Vagina (tissue), 2 donors: ENCODE data around the gene ESRP2. TPM values are rescaled to one million over a fixed set of nuclear protein-coding genes. Genes with fewer than 3 reads are reported as not detected.

Experiments used
- DNase-seq, 2 donors: peaks; one replicate each; pipeline ENCODE4 v3.0.0-alpha.2; 2017; ENCODE audit errors: extremely low spot score in 2 of 2
- H3K27ac ChIP-seq: fragments of 200-600 bp; sonication (generic); one replicate; pipeline ENCODE4 v1.5.1; 2019
- H3K27me3 ChIP-seq: fragments of 200-600 bp; sonication (generic); one replicate; pipeline ENCODE4 v1.5.1; 2019
- H3K36me3 ChIP-seq, 2 donors: fragments of 200-600 bp; sonication (generic); one replicate each; pipeline ENCODE4 v1.5.1; 2017 to 2019
- H3K4me1 ChIP-seq: fragments of 200-600 bp; sonication (generic); one replicate; pipeline ENCODE4 v1.5.1; 2019
- H3K4me3 ChIP-seq, 2 donors: fragments of 200-600 bp; sonication (generic); 1 replicate in 1 of 2; 2 replicates in 1 of 2; pipeline ENCODE4 v1.5.1; 2016 to 2019
- H3K9me3 ChIP-seq: fragments of 200-600 bp; sonication (generic); one replicate; pipeline ENCODE4 v1.5.1; 2019
- POLR2A ChIP-seq, 2 donors: fragments of 450-650 bp; IDR thresholded peaks; one replicate each; pipeline ENCODE4 v1.6.1; 2017; ENCODE audit warnings: antibody characterized with exemption in 2 of 2, mild to moderate bottlenecking in 2 of 2, moderate library complexity in 2 of 2
- POLR2AphosphoS5 ChIP-seq, 2 donors: sonication (generic); formaldehyde crosslinking; IDR thresholded peaks; one replicate each; pipeline ENCODE4 v1.9.0; 2017; ENCODE audit warnings: antibody characterized with exemption in 2 of 2, mild to moderate bottlenecking in 2 of 2, low read depth in 1 of 2; ENCODE audit not compliant: insufficient read depth in 1 of 2
- intact Hi-C: fragments of 100-400 bp; cut with DNase I; formaldehyde crosslinking; loops from one replicate; pipeline ENCODE4 v1.15.1; 2023
- total RNA-seq: library from RNA; depleted of rRNA; stranded (reverse); fragments of >200 nt; gene quantifications from one replicate; pipeline ENCODE4 v1.2.3, GENCODE V29; 2016
- TF ChIP-seq, protein P1 (sequence below), 3 experiments: fragments of 450-650 bp in 2 of 3; fragments of 200-600 bp in 1 of 3; sonication (generic) in 1 of 3; IDR thresholded peaks; one replicate each; pipeline ENCODE4 v1.5.1; 2017 to 2019; ENCODE audit warnings: antibody characterized with exemption in 3 of 3, mild to moderate bottlenecking in 2 of 3, moderate library complexity in 2 of 3

ESRP2 gene
- total RNA-seq, 1 donor from 2014 or later: 71.0 TPM

DNA sequence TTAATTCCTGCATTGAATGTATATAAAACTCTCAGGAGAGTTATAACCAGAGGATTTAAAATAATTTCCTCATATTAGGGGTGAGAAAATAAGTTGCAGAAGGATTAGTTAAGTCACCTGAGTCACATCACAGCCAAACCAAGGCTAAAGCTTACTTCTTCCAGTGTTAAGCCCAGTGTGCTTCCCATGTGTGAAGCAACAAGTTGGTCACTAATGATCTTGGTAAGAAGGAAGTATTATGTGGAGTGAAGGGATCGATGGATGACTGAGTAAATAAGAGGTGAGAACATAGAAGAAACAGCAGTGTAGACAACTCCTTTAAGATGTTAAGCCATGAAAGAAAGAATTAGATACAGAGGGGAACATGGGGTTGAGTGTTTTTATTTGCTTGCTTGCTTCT, 20.6 kb downstream of the ESRP2 start:
- Histone ChIP-seq H3K27ac (no peak overlapping the region), H3K4me3 (no peak overlapping the region), H3K9me3 (no peaks in the 10 kb centered on the region), H3K4me1 (no peaks in the 10 kb centered on the region), H3K36me3 (no peaks in the 10 kb centered on the region), H3K27me3 (no peaks in the 10 kb centered on the region)
- DNase-seq: no peak
- intact Hi-C loops: no loop called here
- TF ChIP-seq, protein P1, sequence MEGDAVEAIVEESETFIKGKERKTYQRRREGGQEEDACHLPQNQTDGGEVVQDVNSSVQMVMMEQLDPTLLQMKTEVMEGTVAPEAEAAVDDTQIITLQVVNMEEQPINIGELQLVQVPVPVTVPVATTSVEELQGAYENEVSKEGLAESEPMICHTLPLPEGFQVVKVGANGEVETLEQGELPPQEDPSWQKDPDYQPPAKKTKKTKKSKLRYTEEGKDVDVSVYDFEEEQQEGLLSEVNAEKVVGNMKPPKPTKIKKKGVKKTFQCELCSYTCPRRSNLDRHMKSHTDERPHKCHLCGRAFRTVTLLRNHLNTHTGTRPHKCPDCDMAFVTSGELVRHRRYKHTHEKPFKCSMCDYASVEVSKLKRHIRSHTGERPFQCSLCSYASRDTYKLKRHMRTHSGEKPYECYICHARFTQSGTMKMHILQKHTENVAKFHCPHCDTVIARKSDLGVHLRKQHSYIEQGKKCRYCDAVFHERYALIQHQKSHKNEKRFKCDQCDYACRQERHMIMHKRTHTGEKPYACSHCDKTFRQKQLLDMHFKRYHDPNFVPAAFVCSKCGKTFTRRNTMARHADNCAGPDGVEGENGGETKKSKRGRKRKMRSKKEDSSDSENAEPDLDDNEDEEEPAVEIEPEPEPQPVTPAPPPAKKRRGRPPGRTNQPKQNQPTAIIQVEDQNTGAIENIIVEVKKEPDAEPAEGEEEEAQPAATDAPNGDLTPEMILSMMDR (IDR thresholded peaks at IDR 0.05): no peak
- TF ChIP-seq POLR2AphosphoS5 (IDR thresholded peaks at IDR 0.05; ENCODE audit: insufficient read depth in 1 of 2, low read depth in 1 of 2) (no peak), POLR2A (IDR thresholded peaks at IDR 0.05) (no peak)

DNA sequence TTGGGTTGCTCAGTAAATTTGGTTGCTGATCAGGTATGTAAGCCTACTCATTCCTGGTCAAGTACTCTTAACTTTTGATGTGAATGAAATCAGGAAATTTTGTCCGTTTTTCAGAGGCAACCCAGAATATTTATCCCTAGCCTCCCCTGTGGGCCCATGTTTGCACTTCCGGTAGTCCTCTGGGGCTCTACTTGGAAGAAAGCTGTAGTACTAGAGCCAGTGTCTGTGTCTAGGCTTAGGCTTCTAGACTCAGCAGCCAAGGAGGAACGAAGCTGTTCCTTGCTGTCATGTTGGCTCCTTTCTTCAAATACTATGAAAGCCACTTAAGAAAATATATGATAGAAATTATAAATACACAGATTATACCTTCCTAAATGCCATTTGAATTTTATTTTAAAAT, 21.2 kb downstream of the ESRP2 start:
- Histone ChIP-seq H3K27ac (no peak overlapping the region), H3K27me3 (no peaks in the 10 kb centered on the region), H3K36me3 (no peaks in the 10 kb centered on the region), H3K4me3 (no peak overlapping the region), H3K9me3 (no peaks in the 10 kb centered on the region), H3K4me1 (no peaks in the 10 kb centered on the region)
- intact Hi-C loops: no loop called here
- no peak for DNase-seq
- TF ChIP-seq POLR2A (IDR thresholded peaks at IDR 0.05) (no peak), POLR2AphosphoS5 (IDR thresholded peaks at IDR 0.05; ENCODE audit: insufficient read depth in 1 of 2, low read depth in 1 of 2) (no peak)
- TF ChIP-seq, protein P1 (IDR thresholded peaks at IDR 0.05): no peak

DNA sequence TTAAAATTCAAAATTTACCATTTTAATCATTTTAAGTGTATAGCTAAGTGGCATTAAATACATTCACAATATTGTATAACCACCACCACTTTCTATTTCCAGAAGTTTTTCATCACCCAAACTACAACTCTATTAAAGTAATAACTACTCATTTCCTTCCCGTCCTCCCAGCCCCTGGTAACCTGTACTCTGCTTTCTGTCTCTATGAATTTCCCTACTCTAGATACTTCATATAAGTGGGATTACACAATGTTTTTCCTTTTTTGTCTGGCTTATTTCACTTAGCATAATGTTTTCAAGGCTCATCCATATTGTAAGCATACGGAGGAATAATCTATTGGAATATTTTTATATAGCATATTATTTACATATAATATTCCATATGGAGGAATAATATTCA, 29.7 kb downstream of the ESRP2 start:
- DNase-seq: no peak
- no peak for TF ChIP-seq POLR2AphosphoS5 (IDR thresholded peaks at IDR 0.05; ENCODE audit: insufficient read depth in 1 of 2, low read depth in 1 of 2)
- TF ChIP-seq, protein P1 (IDR thresholded peaks at IDR 0.05): no peak
- TF ChIP-seq POLR2A (IDR thresholded peaks at IDR 0.05): no peak
- Histone ChIP-seq H3K9me3 (no peaks in the 10 kb centered on the region), H3K27ac (no peak overlapping the region), H3K27me3 (no peaks in the 10 kb centered on the region), H3K36me3 (no peaks in the 10 kb centered on the region), H3K4me3 (no peak overlapping the region), H3K4me1 (no peaks in the 10 kb centered on the region)
- intact Hi-C loops: no loop called here

DNA sequence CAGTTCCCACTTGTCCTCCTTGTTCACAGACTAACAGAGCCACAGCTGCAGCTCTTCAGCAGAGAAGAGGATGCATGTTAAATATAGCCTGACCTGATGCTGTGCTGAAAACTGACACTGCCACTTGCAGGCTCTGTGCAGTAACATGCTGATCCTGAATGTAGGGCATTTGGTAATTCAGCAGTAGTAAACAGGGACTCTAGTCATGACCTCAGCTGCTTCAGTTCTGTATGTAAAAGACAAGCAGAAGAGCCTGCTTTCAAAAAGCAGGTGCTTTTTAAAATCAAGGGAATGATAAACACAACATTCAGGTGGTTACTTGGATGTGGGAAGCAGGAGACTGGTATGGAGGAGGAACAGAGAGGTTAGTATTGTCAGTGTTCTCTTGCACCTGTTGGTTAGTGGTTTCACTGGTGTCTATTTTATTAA, 33.8 kb downstream of the ESRP2 start:
- TF ChIP-seq, protein P1 (IDR thresholded peaks at IDR 0.05): no peak
- TF ChIP-seq POLR2A (IDR thresholded peaks at IDR 0.05) (no peak), POLR2AphosphoS5 (IDR thresholded peaks at IDR 0.05; ENCODE audit: insufficient read depth in 1 of 2, low read depth in 1 of 2) (no peak)
- Histone ChIP-seq H3K9me3 (no peaks in the 10 kb centered on the region), H3K36me3 (no peaks in the 10 kb centered on the region), H3K27me3 (no peaks in the 10 kb centered on the region), H3K4me1 (no peaks in the 10 kb centered on the region), H3K4me3 (no peak overlapping the region), H3K27ac (no peak overlapping the region)
- no peak for DNase-seq
- intact Hi-C loops: no loop called here

DNA sequence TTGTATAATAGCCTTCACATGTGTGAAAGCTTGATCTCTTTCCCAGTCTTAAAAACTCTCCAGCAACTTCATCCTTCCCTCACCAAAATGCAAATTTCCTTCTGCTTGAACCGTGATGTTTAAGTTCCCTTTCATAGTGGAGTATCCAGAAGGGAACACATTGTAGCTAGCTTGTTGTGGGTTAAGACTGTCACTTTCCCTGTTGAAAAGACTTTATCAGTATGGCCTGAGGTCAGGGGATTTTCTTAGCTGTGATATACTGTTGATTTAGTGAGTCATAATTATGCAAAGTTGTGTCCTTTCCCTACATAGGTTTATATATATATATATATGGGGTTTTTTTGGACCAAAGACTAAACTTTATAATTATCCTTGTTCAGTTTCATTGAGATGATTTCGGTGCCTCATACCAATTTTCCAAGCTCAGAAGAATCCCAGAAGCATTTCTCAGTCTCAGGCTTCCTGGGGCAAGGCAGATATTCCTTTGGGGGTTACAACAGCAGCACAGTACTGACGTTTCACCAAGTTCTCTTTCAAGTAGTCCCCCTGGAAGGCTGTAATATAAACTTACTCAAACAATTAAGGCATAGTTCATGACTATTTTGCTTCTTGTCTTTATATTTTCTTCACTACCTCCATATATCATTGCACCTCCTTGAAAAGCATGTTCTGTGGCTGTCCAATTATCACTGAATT, 35.7 kb downstream of the ESRP2 start:
- Histone ChIP-seq H3K36me3 (no peaks in the 10 kb centered on the region), H3K9me3 (no peaks in the 10 kb centered on the region), H3K27ac (no peak overlapping the region), H3K27me3 (no peaks in the 10 kb centered on the region), H3K4me3 (no peak overlapping the region), H3K4me1 (no peaks in the 10 kb centered on the region)
- no peak for DNase-seq
- TF ChIP-seq POLR2A (IDR thresholded peaks at IDR 0.05): no peak
- no peak for TF ChIP-seq POLR2AphosphoS5 (IDR thresholded peaks at IDR 0.05; ENCODE audit: insufficient read depth in 1 of 2, low read depth in 1 of 2)
- TF ChIP-seq, protein P1 (IDR thresholded peaks at IDR 0.05): no peak
- intact Hi-C loops: no loop called here
